CD4-positive, alpha-beta T cell treated with Interleukin-15 for 1 hour (primary cell): ENCODE results near the gene SUV39H1.

Experiments
- DNase-seq: peaks from one replicate; pipeline ENCODE4 v3.0.0-alpha.2; 2020

The SUV39H1 gene

GRCh38 chrX:48715876-48716502, 19.5 kb downstream of the SUV39H1 start:
- no peak for DNase-seq

GRCh38 chrX:48719958-48720357, 23.4 kb downstream of the SUV39H1 start:
- DNase-seq = no peak

GRCh38 chrX:48720577-48721250, 24.2 kb downstream of the SUV39H1 start:
- DNase-seq = no peak

- no peak for DNase-seq
These were observed 25.4 kb downstream of the SUV39H1 start for GRCh38 chrX:48721916-48722315.

- no peak for DNase-seq
These were observed 30.1 kb downstream of the SUV39H1 start for GRCh38 chrX:48726596-48726995.

- no peak for DNase-seq
These were observed 32.1 kb downstream of the SUV39H1 start for GRCh38 chrX:48728653-48729052.

- DNase-seq = no peak
These were observed 39.8 kb downstream of the SUV39H1 start for GRCh38 chrX:48736303-48736702.

- DNase-seq = no peak
These were observed 40.3 kb downstream of the SUV39H1 start for GRCh38 chrX:48736878-48737212.

- DNase-seq = peak; percentile 97
These were observed 40.8 kb downstream of the SUV39H1 start for GRCh38 chrX:48737213-48737938.

- no peak for DNase-seq
These were observed 41.4 kb downstream of the SUV39H1 start for GRCh38 chrX:48737940-48738339.

GRCh38 chrX:48741834-48742233, 45.3 kb downstream of the SUV39H1 start:
- no peak for DNase-seq

- no peak for DNase-seq
These were observed 48.7 kb downstream of the SUV39H1 start for GRCh38 chrX:48745222-48745621.

- no peak for DNase-seq
These were observed 51.0 kb downstream of the SUV39H1 start for GRCh38 chrX:48747415-48748016.

- DNase-seq = no peak
These were observed 52.6 kb downstream of the SUV39H1 start for GRCh38 chrX:48749182-48749581.

- no peak for DNase-seq
These were observed 54.8 kb downstream of the SUV39H1 start for GRCh38 chrX:48751343-48751742.

GRCh38 chrX:48752498-48752897, 56.0 kb downstream of the SUV39H1 start:
- DNase-seq = no peak

GRCh38 chrX:48753708-48754228, 57.2 kb downstream of the SUV39H1 start:
- no peak for DNase-seq

GRCh38 chrX:48754238-48754637, 57.7 kb downstream of the SUV39H1 start:
- DNase-seq = no peak
